Suppressor macrophage (primary cell): Measurements from ENCODE around the gene UBE2B.
"Not testable (repeated sequence)": the region's sequence is repeated elsewhere in the genome, so short reads cannot be mapped to it uniquely, and the experiment has no call there.

Experiments used
- DNase-seq, 4 experiments: peaks; one replicate each; pipeline ENCODE4 v3.0.0-alpha.2; 2020 to 2022

Gene UBE2B

DNA sequence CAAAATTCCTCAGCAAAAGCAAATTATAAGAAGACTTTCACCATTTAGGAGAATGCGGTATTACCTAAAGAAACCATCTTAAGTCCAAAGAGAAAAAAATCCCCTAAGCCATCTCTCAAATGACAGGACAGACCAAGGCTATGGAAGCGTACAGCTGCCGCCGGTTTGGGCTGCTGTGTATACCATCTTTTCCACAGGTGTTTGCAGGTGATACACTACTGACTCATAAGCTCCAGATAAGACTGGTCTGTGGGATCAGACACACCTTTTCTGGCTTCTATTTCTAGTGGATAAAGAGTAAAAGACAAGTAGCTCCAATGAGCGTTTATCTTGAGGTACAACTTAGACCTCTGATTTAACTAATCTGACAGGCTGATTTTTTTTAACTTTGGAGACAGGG lies 32.6 kb downstream of the UBE2B start:
- DNase-seq = no peak

DNA sequence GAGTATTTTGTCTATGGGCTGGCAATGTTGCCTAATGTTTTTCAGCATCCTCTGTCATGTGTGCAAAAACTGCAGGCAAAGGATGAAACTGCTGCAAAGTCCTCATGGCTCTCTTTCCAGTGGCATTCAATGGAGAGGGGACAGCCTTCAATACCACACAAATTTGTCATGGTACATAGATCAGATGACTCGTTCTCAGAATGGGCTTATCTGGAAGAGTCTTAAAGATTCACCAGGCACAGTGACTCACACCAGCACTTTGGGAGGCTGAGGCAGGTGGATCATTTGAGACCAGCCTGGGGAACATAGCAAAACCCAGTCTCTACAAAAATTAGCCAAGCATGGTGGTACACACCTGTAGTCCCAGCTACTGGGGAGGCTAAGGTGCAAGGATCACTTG lies 35.0 kb downstream of the UBE2B start:
- DNase-seq = no peak

DNA sequence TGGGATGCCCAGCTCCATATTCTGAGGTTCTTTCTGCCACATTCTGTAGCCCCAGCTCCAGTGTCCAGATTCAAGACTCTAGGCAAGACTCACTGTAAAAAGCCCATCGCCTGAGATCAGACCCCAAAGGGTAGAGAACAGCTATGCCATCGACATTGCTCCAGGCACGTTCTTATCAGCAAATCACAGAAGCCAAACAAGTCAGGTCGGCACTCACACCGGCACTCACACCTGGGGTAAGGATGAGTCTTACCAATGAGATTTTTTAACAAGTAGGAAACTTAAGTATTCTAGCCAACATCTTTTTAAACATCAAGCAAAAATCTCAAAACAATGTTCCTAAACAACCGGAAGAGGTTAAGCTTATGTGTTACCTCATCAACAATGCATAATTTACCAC lies 38.0 kb downstream of the UBE2B start:
- DNase-seq = no peak

DNA sequence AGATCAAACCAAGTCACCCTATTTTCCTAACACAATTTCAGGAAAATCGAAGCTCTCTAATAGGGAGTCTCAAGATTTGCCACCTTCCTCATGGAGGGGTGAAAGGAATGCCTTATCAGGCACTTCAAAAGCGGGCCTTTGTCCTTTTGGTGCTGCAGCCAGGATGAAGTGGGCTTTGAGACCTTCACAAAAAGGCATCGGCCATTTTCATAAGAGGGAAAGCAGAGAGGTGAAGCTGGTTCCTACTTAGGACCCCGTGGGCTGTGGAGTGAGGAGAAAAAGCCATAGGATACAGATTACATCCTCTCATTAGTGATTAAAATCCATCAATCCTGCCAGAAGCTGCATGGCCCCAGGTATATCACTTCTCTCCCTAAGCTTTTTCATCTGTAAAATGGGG lies 39.5 kb downstream of the UBE2B start:
- no peak for DNase-seq

DNA sequence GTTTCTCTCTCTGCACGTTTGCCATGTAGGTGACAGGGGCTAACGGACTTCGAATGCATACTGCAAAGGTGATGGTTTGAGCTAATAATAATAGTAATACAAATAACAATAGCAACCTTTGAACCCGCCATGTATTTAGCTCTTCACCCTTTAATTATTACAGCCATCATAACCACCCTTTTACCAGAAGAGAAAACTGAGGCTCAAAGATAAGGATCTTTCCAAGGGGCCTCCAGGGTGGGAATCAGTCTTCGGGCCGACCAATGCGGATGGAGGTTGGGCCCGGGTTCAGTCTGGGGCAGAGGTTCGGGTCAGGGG lies 39.8 kb downstream of the UBE2B start:
- DNase-seq = no peak

DNA sequence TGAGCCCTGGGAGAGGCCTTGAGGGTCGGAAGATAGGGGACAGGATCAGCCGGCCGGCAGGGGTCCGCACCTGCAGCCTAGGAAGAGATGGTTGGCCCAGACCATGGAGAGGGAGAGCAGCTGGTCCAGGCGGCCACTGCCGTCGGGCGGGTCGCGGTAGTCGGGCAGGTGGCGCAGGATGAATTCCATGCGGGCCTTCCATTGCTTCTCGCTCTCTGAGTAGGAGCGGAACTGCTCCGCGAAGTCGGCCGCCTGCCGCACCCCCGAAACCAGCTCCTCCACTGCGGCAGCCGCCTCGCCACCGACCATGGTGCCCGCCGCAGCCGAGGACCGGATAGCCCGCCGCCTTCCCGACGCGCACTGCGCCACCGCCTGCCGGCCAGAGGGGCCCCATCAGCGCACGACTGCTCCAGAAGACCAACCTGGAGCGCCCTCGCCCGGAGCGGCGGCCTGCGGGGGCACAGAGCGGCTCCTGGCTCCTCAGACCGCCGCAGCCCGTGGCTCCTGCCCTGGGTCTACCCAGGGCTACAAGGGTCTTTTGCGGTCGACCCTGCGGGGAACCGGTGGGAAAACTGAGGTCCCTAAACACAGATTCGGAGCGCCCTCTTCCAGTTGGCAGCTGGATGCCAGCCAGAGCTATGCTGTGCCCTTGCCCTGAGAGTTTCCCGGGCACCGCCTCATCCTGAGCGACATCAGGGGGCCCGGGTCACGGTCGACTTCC lies 40.3 kb downstream of the UBE2B start, which contains the start of gene CDKN2AIPNL:
CDKN2AIPNL (minus strand) TSS at position 336 of the 721 bp plus-strand sequence; CDS start at position 309, 27 bp downstream.
- peak; percentile 90 to 96 (median 92) for DNase-seq

DNA sequence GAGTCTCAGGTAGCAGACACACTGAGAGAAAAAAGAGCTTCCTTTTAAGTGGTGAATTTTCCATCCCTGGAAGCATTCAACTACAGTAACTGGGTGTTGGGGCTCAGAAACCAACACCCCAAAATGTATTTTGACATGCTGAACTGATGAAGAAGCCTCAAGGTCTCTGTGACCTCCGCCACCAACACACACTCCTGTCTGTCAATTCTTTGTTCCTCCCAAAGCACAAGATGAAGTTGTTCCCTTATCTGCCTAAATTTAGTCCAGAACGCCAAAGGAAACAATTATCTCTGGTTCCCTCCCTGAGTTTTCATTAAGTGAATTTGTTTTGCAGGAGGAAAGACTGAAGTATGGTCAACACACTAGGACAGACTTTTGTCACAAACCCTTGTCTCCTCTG lies 41.7 kb downstream of the UBE2B start:
- DNase-seq = no peak

DNA sequence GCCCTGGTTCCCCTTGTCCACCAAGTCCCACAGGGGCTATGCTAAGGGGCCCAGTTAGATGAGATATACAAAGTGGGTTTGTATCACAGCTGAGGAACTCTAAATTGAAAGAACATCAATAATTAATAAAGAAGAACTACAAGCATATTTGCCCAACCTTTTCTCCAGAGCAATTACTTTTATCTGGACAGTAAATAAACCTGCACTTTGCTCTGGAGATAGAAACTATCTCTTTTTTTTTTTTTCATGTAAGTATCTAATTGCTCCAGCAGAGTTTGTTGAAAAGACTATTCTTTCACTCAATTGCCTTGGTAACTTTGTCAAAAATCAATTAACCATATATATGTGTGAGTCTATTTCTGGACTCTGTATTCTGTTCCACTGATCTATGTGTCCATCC lies 46.3 kb downstream of the UBE2B start:
- DNase-seq = no peak

DNA sequence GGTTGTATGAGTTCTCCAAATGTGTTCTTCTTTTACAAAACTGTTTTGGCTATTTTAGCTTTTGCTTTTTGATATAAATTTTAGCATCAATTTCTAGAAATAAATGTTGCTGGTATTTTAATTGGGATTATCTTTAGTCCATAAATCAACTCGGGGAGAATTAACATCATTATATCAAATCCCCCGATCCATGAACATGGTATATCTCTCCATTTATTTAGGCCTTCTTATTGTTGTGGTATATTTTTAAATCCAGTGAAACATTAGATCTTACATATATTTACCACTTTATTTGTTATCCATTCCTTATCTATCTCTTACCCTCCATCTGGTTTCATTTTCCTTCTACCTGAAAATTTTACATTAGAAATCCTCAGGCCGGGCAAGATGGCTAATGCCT lies 47.6 kb downstream of the UBE2B start:
- no peak for DNase-seq

DNA sequence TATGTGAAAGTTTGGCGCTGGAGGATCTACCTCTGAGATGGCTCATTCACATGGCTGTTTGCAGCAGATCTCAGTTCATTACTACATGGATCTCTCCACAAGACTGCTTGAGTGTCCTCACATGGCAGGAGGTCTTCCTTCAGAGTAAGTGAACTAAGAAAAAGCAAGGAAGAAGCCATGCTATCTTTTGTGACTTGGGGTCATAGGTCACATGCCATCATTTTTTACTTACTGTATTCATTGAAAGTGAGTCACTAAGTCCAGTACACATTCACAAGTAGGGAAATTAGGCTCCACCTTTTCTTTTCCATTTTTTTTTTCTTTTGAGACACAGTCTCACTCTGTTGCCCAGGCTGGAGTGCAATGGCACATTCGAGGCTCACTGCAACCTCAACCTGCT lies 49.0 kb downstream of the UBE2B start:
- no peak for DNase-seq

DNA sequence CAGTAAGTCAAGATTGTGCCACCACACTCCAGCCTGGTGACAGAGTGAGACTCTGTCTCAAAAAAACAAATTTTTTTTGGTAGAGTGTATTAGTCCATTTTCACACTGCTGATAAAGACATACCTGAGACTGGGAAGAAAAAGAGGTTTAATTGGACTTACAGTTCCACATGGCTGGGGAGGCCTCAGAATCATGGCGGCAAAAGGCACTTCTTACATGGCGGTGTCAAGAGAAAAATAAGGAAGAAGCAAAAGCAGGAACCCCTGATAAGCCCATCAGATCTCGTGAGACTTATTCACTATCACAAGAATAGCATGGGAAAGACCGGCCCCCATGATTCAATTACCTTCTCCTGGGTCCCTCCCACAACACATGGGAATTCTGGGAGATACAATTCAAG lies 49.7 kb downstream of the UBE2B start:
- not testable (repeated sequence) for DNase-seq

DNA sequence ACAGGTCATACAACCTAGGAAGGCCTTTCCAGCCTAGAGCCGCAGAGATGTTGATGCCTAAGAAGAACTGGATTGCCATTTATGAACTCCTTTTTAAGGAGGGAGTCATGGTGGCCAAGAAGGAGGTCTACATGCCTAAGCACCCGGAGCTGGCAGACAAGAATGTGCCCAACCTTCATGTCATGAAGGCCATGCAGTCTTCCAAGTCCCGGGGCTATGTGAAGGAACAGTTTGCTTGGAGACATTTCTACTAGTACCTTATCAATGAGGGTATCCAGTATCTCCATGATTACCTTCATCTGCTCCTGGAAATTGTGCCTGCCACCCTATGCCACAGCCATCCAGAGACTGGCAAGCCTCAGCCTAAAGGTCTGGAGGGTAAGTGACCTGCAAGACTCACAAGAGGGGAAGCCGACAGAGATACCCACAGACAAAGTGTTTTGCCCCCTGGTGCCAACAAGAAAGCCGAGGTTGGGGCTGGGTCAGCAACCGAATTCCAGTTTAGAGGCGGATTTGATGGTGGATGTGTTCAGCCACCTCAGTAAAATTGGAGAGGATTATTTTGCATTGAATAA lies 51.5 kb downstream of the UBE2B start:
- DNase-seq = no peak

DNA sequence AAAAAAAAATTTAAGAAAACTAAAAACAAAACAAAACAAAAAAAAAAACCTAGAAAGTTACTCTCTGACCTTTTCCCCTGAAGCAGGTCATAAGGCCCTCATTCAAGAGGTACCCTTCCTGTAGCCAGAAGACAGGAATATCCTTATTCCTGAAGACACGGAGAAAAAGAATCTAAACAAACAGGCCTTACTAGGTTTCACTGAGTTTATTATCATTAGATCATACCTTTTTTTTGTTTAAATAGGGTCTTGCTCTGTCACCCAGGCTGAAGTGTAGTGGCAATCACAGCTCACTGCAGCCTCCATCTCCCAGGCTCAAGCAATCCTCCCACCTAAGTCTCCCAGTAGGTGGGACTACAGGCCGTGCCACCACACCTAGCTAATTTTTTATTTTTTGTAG lies 52.0 kb downstream of the UBE2B start:
- DNase-seq = no peak

DNA sequence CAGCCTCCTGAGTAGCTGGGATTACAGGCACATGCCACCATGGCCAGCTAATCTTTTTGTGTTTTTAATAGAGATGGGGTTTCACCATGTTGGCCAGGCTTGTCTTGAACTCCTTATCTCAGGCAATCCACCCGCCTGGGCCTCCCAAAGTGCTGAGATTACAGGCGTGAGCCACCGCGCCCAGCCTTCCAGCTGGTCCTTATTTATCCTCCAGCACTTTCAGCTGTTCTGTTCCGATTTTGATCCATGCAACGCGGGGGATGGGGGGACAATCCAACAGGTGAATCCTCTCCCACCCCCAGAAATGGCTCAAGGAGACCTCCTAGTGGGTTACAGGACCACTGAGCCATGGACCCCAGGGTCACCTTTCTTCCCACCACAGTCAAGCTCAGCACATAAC lies 55.0 kb downstream of the UBE2B start:
- no peak for DNase-seq

DNA sequence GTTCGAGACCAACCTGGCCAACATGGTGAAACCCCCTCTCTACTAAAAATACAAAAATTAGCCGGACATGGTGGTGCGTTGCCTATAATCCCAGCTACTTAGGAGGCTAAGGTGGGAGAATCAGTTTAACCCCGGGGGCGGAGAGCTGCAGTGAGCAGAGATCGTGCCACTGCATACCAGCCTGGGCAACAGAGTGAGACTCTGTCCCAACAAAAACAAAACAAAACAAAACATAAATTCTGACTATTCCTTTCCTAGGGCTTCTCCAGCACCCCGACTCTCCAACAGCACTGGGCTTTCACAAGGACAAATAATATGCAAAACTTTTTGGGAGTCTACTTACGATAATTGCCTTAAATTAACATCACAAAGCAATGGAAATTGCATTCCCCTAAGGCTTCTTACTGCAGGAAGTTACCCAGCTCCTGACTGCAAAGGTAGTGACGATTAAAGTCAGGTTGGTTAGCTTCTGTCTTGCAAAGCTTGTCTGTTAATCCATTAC lies 56.2 kb downstream of the UBE2B start:
- no peak for DNase-seq

DNA sequence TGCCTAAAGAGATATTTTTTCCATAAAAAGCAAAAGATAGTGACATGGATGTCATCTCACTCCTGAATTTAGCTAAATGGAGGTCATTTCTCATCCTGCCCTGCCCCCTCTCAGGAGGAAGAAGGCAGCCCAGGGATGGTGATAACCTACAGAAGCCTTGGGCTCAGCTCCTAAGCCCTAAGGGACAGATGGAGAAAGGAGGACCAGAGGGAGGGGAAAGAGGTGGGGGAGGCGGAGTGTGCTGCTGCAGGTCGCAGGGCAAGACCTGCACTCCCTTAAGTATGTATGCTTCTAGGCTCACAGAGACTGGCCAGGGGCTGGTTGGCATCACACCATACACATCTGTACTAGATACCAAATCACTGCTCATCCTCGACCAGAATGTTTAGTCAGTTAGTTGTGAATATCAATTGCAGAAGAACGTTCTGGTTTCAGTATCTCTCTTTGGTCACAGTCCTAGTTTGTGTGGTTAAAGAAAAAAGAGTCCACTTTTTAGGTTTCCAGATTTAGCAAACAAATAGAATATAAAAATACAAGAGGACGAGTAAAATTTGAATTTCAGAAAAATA lies 58.7 kb downstream of the UBE2B start:
- no peak for DNase-seq

DNA sequence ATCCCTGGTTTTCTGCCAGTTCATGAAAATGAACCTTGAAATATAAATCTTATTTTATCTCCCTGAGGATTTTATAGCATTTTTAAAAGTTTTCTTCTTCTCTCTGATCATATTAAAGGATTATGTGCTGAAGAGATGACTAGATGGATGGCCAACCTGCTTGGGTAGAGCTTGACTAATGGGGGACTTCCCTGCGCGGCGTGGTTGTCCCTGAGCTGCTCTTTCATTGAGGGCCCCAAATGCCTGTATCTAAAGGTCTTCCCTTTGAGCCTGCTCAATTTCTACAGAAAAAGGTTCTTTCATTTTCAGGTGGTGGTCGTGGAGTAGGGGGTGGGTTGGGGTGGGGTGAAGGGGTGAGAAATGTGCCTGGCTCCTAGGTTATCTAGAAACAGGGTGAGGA lies 60.8 kb downstream of the UBE2B start:
- no peak for DNase-seq

DNA sequence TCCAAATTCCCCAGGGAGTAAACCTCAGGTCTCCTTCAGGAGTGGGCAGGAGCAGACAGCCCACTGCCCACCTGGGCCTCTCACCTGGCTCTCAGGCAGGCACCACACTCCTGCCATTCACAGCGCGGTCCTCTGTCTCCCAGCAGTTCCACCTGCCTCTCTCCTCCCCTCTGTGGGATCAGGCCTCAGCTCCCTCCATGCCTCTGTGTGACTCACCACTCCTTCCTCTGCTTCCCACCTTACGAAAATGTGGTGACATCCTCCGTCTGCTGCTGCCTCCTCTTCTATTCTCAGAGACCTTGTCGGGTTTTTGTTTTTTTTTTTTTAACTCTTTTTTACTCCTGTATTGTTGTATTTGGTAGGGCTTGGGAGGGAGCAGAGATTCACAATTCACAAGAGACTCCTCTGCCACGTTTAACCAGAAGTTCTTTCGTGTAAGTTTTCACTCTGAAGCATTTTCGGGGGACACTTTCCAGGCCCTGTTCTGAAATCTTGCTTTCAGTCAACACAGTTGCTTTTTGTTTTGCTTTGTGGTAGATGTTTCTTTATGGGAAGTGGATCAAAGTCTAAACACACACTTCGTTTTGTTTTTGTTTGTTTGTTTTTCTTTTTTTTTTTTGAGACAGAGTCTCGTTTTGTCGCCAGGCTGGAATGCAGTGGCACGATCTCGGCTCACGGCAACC lies 61.4 kb downstream of the UBE2B start:
- no peak for DNase-seq

DNA sequence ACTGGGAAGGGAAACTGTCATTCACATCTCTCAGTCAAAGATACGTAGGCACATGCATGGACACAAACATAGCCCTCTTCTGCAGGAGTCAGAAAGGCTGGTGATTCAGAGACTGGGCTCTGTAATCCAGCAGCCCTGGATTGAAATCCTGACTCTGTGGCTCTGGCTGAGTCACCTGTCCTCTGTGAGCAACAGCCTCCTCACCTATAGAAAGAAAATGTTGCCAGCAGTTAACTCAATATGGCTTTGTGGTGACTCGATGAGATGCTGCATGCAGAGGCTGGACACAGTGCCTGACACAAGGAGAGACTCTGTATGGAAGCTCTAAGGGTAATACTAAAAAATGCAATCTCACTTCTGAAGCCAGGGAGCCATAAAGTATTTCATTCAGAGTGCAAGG lies 64.2 kb downstream of the UBE2B start:
- DNase-seq = no peak

DNA sequence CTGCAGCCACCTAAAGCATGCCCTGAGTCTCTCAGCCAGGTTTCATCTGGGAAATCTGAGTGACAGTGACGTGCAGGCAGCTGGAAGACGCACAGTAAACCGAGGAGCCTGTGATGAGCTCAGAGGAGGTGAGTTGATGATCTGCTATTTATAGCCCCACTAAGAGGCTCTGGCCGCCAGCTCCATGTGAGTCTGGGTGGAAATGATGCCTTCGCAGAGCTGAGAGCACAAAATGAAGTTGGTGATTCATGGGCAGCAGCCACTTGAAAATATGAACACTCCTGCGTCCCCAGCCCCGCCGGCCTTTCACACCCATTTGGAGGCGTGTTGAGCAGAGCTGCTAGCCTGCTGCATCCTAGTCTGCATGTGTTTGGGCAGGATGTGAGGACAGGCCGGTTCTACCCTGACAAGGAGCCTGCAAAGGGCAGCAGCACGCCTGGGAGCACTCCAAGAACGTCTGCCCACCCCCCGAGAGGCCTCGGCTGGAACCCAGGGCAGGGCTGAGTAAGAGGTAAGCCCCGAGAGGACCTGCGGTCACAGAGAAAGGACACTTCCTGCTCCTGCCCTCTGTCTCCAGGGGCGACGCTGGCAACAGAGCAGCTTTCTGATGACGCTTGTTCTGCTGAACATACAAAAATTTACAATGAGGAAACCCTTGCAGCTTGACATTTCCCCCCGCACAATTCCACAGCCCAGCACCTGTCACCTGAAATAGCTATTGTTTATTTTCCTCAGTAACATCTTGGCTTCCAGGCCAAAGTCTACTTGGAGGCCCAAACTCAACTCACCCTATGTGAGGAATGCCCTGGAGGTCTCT lies 65.4 kb downstream of the UBE2B start:
- peak; percentile 78 to 90 (median 86) for DNase-seq

DNA sequence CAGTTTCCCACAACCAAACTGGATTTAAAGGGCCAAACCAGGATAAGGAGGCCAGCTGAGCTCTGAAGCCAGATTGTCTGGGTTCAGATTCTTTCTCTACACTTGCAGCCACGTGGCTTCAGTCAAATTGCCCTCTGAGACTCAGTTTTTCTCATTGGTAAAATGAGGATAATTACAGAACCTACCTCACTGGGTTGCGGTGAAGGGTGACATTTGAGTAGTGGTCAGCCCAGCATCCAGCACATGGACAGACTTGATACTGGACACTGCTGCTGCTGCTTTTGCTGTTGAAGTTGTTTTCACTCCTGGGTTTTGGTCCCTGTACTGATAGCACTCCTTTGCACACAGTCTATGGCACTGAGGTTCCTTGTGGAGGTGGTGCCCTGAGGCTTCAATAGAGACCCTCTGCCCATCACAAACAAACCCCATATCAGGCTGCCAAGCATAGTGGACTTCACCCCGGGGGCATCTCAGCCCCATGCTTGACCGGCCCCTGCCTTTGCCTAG lies 66.0 kb downstream of the UBE2B start:
- no peak for DNase-seq

DNA sequence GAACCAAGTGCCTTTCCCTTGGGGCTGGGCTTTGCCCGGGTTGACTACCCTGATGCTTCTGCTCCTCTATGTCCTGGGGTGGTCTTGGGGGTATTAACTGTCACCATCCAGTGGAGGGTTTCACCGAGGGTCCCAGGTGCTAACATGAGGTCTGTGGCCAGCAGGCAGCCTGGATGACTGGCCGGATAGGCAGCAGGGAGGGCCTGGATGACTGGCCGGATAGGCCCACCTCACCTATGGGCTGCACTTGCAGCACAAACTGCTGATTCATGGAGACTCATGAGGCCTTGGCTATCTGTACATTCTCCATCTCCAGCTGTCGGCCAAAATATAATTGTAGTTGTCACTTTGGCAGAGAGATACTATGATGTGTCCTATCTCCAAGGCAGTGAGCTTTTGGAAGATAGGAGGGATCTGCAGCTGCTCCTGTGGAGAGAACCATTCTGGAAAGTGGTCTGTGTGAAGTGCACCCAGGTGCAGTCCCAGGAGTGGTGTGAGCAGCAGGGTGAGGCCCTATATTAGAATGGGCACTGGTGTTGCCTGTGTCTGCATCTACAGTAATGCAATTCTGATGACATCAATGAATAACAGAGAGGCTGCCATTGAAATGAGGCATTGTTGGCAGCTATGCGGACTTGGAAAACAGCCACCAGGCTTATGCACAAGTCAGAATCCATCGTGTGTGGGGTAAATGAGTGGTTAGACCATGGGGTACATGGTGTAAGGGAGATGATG lies 66.6 kb downstream of the UBE2B start:
- DNase-seq = no peak
